ENCODE data around the gene CLDN14. TPM values are rescaled to one million over a fixed set of nuclear protein-coding genes. Genes with fewer than 3 reads are reported as not detected.

The CLDN14 gene
- total and polyA plus RNA-seq, 12 donors: 0.06 TPM; not detected in 11

DNA sequence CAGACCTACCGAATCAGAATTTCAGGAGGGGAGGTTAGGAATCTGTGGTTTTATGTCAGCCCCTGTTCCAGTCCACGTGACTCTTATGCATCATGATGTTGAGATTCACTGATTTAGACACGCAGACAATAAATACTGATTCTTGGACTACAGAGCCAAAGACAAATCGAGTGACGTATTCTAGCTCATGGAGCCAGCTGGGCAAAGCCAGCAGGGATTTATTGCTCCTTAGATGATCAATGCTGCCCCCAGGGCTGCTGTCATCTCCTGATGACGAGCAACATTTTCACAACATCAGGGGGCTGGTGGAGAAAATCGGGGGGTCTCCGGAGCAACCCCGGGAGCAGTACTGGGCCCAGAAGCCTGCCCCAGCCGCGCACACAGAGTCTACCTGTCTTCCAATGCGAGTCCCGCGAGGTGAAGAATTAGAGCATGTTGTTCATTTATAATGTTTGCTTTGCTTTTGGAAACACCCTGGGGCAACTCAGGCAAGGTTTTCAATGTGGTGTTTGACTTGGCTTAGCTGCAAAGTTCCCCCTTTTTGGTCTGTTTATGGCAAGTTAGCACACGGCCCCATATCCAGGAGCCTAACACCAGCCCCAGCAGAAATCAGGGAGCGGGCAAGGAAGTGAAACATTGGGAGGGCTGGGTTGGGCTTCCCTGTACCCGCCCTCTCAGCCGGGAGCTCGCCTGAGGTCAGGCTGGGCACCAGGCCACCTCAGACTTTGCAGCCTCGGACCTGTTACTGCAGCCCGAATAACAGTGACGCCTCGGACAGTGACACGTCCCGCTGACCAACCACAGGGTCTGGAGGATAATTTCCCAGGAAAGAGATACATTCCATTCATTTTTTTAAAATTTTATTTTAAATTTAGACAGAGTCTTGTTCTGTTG is 19.9 kb upstream of the CLDN14 start:
- WGBS, 2 donors: 78% methylated on average over 25 of the region's 25 CpGs

DNA sequence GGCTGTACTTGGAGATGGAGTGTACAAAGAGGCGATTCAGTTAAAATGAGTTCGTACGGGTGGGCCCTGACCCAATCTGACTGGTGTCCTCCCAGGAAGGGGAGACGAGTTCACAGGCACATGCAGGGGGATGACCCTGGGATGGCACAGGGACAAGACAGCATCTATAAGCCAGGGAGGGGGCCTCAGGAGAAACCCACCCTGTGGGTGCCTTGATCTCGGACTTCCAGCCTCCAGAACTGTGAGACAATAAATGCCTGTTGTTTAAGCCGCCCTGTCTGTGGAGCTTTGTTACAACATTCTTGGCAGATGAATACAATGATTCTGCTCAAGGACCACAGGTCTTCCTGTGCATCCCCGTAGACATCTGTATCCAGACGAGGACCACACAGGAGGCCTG is 14.6 kb upstream of the CLDN14 start:
- H3K36me3 ChIP-seq: no peaks in the 10 kb centered on the region
- WGBS, 2 donors: 81% methylated on average over 8 of the region's 8 CpGs
- H3K27me3 ChIP-seq: peaks cover 0 to 14% (median 0%) of the 10 kb centered on the region in 7 donors
- H3K4me1 ChIP-seq: no peaks in the 10 kb centered on the region
- no peaks in the 10 kb centered on the region for H3K9me3 ChIP-seq
- DNase-seq (no peak), ATAC-seq (no peak)
- H3K4me3 ChIP-seq: no peak overlapping the region
- no peak overlapping the region for H3K27ac ChIP-seq
- TF ChIP-seq CTCF (IDR thresholded peaks at IDR 0.05): no peak
- intact Hi-C loops (cut with DNase I): no loop called here

More for the DNA sequence above, 19.9 kb upstream of the CLDN14 start:
- intact Hi-C loops (cut with DNase I): loop anchor here in 6 of 10 donors (5.0 to 10.0 kb wide), 4 partner anchors 135 to 515 kb away; partner anchors contain the start of gene RIPPLY3 (in 1 of the 6)
- H3K27ac ChIP-seq: no peak overlapping the region
- H3K4me3 ChIP-seq: no peak overlapping the region
- ATAC-seq (peak in 3 of 8 donors; percentile 61 to 75 (median 63)), DNase-seq (no peak)
- no peak for TF ChIP-seq CTCF (IDR thresholded peaks at IDR 0.05)
- no peaks in the 10 kb centered on the region for H3K9me3 ChIP-seq
- no peaks in the 10 kb centered on the region for H3K36me3 ChIP-seq
- no peaks in the 10 kb centered on the region for H3K4me1 ChIP-seq
- peaks cover 0 to 17% (median 0%) of the 10 kb centered on the region in 7 donors for H3K27me3 ChIP-seq

- no peaks in the 10 kb centered on the region for H3K9me3 ChIP-seq
- H3K36me3 ChIP-seq: no peaks in the 10 kb centered on the region
- intact Hi-C loops (cut with DNase I): no loop called here
- H3K4me1 ChIP-seq: no peaks in the 10 kb centered on the region
- 91% methylated on average over 16 of the region's 16 CpGs for WGBS, 2 donors
- ATAC-seq (no peak), DNase-seq (no peak)
- TF ChIP-seq CTCF (IDR thresholded peaks at IDR 0.05): no peak
- H3K27me3 ChIP-seq: peaks cover 0 to 14% (median 0%) of the 10 kb centered on the region in 7 donors
- H3K27ac ChIP-seq: no peak overlapping the region
- H3K4me3 ChIP-seq: no peak overlapping the region
Measured at GRCh38 chr21:36491209-36491910, 11.4 kb upstream of the CLDN14 start.

DNA sequence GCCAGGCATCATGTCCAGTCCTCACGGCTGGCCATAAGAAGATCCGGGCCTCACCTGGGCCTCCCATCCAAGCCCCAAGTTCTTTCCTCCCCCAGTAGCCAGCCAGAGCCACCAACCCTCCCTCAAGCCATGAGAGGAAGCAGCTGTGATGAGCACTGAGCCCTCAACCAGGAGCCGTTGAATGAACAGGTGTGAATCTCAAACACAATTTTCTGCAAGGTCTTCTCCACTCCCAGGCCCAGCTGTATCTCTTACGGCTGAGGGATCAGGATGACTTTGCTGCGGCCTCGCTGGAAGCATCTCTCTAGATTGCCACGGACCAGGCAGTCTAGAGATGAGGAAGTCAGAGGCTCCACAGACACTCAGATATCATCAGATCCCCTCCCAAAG is 9.8 kb upstream of the CLDN14 start:
- WGBS, 2 donors: 86 to 87% methylated on average over 7 of the region's 7 CpGs
- DNase-seq (no peak), ATAC-seq (no peak)
- no peaks in the 10 kb centered on the region for H3K4me1 ChIP-seq
- H3K36me3 ChIP-seq: no peaks in the 10 kb centered on the region
- intact Hi-C loops (cut with DNase I): no loop called here
- TF ChIP-seq CTCF (IDR thresholded peaks at IDR 0.05): no peak
- H3K27ac ChIP-seq: no peak overlapping the region
- no peak overlapping the region for H3K4me3 ChIP-seq
- H3K27me3 ChIP-seq: peaks cover 0 to 9% (median 0%) of the 10 kb centered on the region in 7 donors
- H3K9me3 ChIP-seq: no peaks in the 10 kb centered on the region
